ENCODE measurements around the gene ABCB6.
A peak's percentile ranks its signal among the peaks of the same experiment; 100 is the strongest.

ABCB6 gene

DNA sequence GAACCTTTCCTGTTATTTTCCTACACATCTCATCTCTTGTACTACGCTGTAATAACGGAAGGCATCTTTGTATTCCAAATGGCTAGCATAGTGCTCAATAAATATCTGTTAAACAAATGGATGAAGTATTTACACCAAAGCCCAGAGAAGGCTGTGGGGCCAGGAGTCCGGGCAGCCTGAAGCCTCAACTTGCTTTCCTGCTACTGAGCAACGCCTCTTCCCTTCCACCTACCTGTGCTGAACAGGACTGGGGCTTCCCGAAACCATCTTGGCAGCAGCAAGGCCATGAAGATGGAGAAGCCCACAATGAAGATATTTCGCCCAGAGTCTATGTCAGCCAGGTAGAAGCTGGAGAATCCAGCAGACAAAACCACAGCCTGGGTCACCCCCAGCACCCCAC lies 55.6 kb downstream of the ABCB6 start:
- Histone ChIP-seq H3K4me3 (no peak overlapping the region), H3K36me3 (no peaks in the 10 kb centered on the region), H3K27ac (no peak overlapping the region), H3K4me1 (peaks cover 13% of the 10 kb centered on the region), H3K27me3 (no peaks in the 10 kb centered on the region), H3K9me3 (no peaks in the 10 kb centered on the region), H3K9ac (no peak overlapping the region), H3K4me2 (no peak overlapping the region), H4K20me1 (no peaks in the 10 kb centered on the region)
- TF ChIP-seq Cebpa-rat (IDR thresholded peaks at IDR 0.05) = no peak

DNA sequence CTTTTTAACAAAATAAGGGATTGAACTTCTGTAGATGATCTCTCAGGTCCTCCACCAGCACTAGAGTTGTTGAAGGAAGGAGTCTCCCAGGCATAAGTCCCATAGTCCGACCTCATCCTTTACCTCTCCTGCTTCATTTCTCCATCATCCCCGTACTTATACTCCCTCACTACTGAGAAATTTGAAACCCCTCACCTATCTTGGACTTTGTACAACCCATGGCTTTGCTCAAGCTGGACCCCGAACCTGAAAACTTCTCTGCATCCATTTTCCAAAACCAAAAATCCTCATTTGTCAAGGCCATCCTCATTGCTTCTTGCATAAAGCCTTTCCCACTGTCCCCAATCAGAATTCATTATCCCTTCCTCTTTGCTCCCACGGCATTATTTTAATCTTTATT lies 57.7 kb downstream of the ABCB6 start:
- Histone ChIP-seq H3K4me2 (peak overlapping the region; percentile 84), H3K9me3 (no peaks in the 10 kb centered on the region), H3K9ac (no peak overlapping the region; the same call in 1 of the 2 replicates), H3K27me3 (no peaks in the 10 kb centered on the region), H3K4me3 (peak overlapping the region; percentile 69), H3K36me3 (peaks cover 11% of the 10 kb centered on the region), H3K4me1 (peaks cover 13% of the 10 kb centered on the region), H4K20me1 (no peaks in the 10 kb centered on the region), H3K27ac (no peak overlapping the region)
- TF ChIP-seq Cebpa-rat (IDR thresholded peaks at IDR 0.05) = no peak

DNA sequence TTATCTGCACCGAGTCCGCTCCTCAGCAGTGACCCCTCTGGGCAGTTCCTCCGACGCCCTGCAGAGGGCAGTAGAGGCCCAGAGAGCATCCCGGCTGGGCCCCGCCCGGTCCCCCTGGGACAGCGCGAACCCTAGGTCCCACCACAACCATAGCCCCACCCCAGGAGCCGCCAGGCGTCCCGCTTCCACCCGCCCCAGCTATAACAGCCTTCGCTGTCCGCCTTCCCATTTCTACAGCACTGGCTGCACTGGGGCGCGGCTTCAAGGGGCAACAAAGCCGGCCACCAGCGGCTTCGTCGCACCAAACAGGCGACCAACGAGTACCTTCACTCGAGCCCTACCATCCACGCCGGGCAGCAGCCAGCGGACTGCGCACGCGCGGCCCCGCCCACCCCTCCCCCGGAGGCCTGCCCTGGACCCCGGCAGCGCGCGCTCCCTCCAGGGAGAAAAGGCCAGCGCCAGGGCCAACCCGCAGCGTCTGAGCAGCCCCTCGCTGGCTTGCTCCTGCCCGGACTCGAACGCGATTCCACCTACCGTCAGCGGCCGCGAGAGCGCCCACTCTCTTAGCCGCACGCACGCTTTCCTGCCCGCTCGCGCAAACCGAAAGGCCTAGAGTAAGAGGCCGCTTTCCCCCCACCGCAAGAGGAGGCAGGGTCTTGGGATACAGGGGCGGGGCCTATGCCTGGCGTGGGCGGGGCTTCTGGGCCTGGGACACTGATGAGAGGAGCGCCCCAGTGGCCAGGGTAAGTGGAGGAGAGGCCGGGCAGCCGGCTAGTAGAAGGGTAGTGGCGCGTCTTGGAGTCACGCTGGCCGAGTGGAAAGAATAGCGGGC lies 58.4 kb downstream of the ABCB6 start, which contains the start of gene NHEJ1:
TSS of gene NHEJ1 (minus strand) at position 630 of the 832 bp plus-strand sequence. CDS start 2,453 bp downstream, outside the sequence.
- no peaks in the 10 kb centered on the region for H4K20me1 ChIP-seq
- H3K9ac ChIP-seq = peak within 1 kb of the TSS; percentile 88
- peak within 1 kb of the TSS; percentile 89 for H3K27ac ChIP-seq
- H3K4me2 ChIP-seq = peak within 1 kb of the TSS; percentile 84
- H3K4me1 ChIP-seq = peaks cover 13% of the 10 kb centered on the region
- H3K36me3 ChIP-seq = peaks cover 11% of the 10 kb centered on the region
- H3K27me3 ChIP-seq = no peaks in the 10 kb centered on the region
- H3K9me3 ChIP-seq = no peaks in the 10 kb centered on the region
- TF ChIP-seq Cebpa-rat (IDR thresholded peaks at IDR 0.05) = no peak
- peak within 1 kb of the TSS; percentile 69 for H3K4me3 ChIP-seq

Data from BLaER1 (cell line).